ENCODE data around the gene NT5M.
"Not testable (repeated sequence)": the region's sequence is repeated elsewhere in the genome, so short reads cannot be mapped to it uniquely, and the experiment has no call there.

Gene NT5M

GRCh38 chr17:17381446-17382064 lies 78.4 kb downstream of the NT5M start:
- Histone ChIP-seq H3K27me3 (ENCODE audit: insufficient read depth, low read length) (no peaks in the 10 kb centered on the region), H3K9me3 (ENCODE audit: insufficient read depth, low read depth, low read length) (peaks cover 2% of the 10 kb centered on the region), H2AFZ (ENCODE audit: insufficient read depth, low read length, poor library complexity) (no peak overlapping the region), H3K4me1 (ENCODE audit: control insufficient read depth in 1 of 2, insufficient read depth in 2 of 2, low read length in 2 of 2) (peaks cover 7% of the 10 kb centered on the region in 2 experiments), H2BK5ac (ENCODE audit: low read depth, low read length, poor library complexity) (no peak overlapping the region), H3K79me1 (ENCODE audit: low read length) (no peaks in the 10 kb centered on the region), H3K79me2 (ENCODE audit: control insufficient read depth, insufficient read depth, low read length, poor library complexity) (no peaks in the 10 kb centered on the region), H2BK12ac (ENCODE audit: low read length) (no peak overlapping the region), H4K91ac (ENCODE audit: low read depth, low read length) (no peak overlapping the region), H2BK120ac (ENCODE audit: insufficient read depth, low read length, poor library complexity) (no peak overlapping the region), H3K4me2 (ENCODE audit: low read length) (no peak overlapping the region), H2AK5ac (ENCODE audit: low read length) (no peak overlapping the region), H3K4me3 (ENCODE audit: low read depth, low read length) (no peak overlapping the region), H3K23ac (ENCODE audit: low read length) (no peak overlapping the region), H3K9ac (ENCODE audit: low read length) (no peak overlapping the region), H3K14ac (ENCODE audit: low read length) (no peak overlapping the region), H4K8ac (ENCODE audit: low read depth, low read length) (no peak overlapping the region), H4K12ac (ENCODE audit: low read depth, low read length) (no peak overlapping the region), H3K27ac (ENCODE audit: low read depth, low read length) (no peak overlapping the region), H3K36me3 (ENCODE audit: control insufficient read depth in 1 of 2, insufficient read depth in 2 of 2, low read length in 2 of 2) (no peaks in the 10 kb centered on the region), H3K18ac (ENCODE audit: low read length) (no peak overlapping the region), H3K4ac (ENCODE audit: low read depth, low read length) (no peak overlapping the region)
- WGBS (ENCODE audit: extremely low coverage, insufficient coverage, insufficient read length), result no CpG with 5 or more reads among the region's 6 CpGs
- no peak for DNase-seq

DNA sequence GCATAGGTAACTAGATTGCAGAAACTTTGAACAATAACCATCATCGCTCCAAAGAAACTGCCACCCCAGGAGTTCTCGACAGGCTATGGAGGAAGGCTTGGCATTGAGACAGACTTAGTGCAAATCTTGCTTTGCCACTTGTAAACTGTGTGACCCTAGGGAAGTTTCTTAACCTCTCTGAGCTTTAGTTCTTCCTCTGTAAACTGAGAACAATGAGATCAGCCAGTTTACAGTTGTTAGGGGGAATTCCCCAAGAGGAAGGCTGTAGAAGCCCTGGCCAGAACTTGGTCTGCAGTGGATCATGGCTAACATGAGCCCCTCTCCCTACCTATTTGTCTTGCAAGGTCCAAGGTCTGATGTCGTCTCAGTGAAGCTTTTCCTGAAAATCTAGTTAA lies 78.9 kb downstream of the NT5M start:
- no peak overlapping the region for H4K91ac ChIP-seq (ENCODE audit: low read depth, low read length)
- no peak overlapping the region for H4K12ac ChIP-seq (ENCODE audit: low read depth, low read length)
- no peak overlapping the region for H2AK5ac ChIP-seq (ENCODE audit: low read length)
- no peak overlapping the region for H3K14ac ChIP-seq (ENCODE audit: low read length)
- H3K9me3 ChIP-seq (ENCODE audit: insufficient read depth, low read depth, low read length), result peaks cover 2% of the 10 kb centered on the region
- no peaks in the 10 kb centered on the region for H3K27me3 ChIP-seq (ENCODE audit: insufficient read depth, low read length)
- H3K9ac ChIP-seq (ENCODE audit: low read length), result no peak overlapping the region
- no peak overlapping the region for H3K27ac ChIP-seq (ENCODE audit: low read depth, low read length)
- H2BK5ac ChIP-seq (ENCODE audit: low read depth, low read length, poor library complexity), result no peak overlapping the region
- H3K79me1 ChIP-seq (ENCODE audit: low read length), result no peaks in the 10 kb centered on the region
- no peaks in the 10 kb centered on the region for H3K79me2 ChIP-seq (ENCODE audit: control insufficient read depth, insufficient read depth, low read length, poor library complexity)
- WGBS (ENCODE audit: extremely low coverage, insufficient coverage, insufficient read length), result no CpG with 5 or more reads among the region's 3 CpGs
- H2AFZ ChIP-seq (ENCODE audit: insufficient read depth, low read length, poor library complexity), result no peak overlapping the region
- no peaks in the 10 kb centered on the region for H3K36me3 ChIP-seq (ENCODE audit: control insufficient read depth in 1 of 2, insufficient read depth in 2 of 2, low read length in 2 of 2)
- no peak overlapping the region for H3K4me3 ChIP-seq (ENCODE audit: low read depth, low read length)
- H3K4me2 ChIP-seq (ENCODE audit: low read length), result no peak overlapping the region
- H3K23ac ChIP-seq (ENCODE audit: low read length), result no peak overlapping the region
- no peak overlapping the region for H2BK120ac ChIP-seq (ENCODE audit: insufficient read depth, low read length, poor library complexity)
- H2BK12ac ChIP-seq (ENCODE audit: low read length), result no peak overlapping the region
- no peak overlapping the region for H3K4ac ChIP-seq (ENCODE audit: low read depth, low read length)
- H3K4me1 ChIP-seq (ENCODE audit: control insufficient read depth in 1 of 2, insufficient read depth in 2 of 2, low read length in 2 of 2), result peaks cover 3 to 4% of the 10 kb centered on the region in 2 experiments
- H4K8ac ChIP-seq (ENCODE audit: low read depth, low read length), result no peak overlapping the region
- DNase-seq, result no peak
- H3K18ac ChIP-seq (ENCODE audit: low read length), result no peak overlapping the region

GRCh38 chr17:17382971-17383370 lies 79.8 kb downstream of the NT5M start:
- Histone ChIP-seq H3K9ac (ENCODE audit: low read length) (no peak overlapping the region), H2BK5ac (ENCODE audit: low read depth, low read length, poor library complexity) (no peak overlapping the region), H3K27me3 (ENCODE audit: insufficient read depth, low read length) (no peaks in the 10 kb centered on the region), H3K36me3 (ENCODE audit: control insufficient read depth in 1 of 2, insufficient read depth in 2 of 2, low read length in 2 of 2) (no peaks in the 10 kb centered on the region), H3K4me2 (ENCODE audit: low read length) (no peak overlapping the region), H4K8ac (ENCODE audit: low read depth, low read length) (no peak overlapping the region), H2BK12ac (ENCODE audit: low read length) (no peak overlapping the region), H4K91ac (ENCODE audit: low read depth, low read length) (no peak overlapping the region), H2BK120ac (ENCODE audit: insufficient read depth, low read length, poor library complexity) (no peak overlapping the region), H3K4me1 (ENCODE audit: control insufficient read depth in 1 of 2, insufficient read depth in 2 of 2, low read length in 2 of 2) (peaks cover 10 to 11% of the 10 kb centered on the region in 2 experiments), H3K9me3 (ENCODE audit: insufficient read depth, low read depth, low read length) (peaks cover 2% of the 10 kb centered on the region), H4K12ac (ENCODE audit: low read depth, low read length) (no peak overlapping the region), H3K4ac (ENCODE audit: low read depth, low read length) (no peak overlapping the region), H3K18ac (ENCODE audit: low read length) (no peak overlapping the region), H2AFZ (ENCODE audit: insufficient read depth, low read length, poor library complexity) (no peak overlapping the region), H3K27ac (ENCODE audit: low read depth, low read length) (no peak overlapping the region), H3K23ac (ENCODE audit: low read length) (no peak overlapping the region), H3K14ac (ENCODE audit: low read length) (no peak overlapping the region), H3K79me2 (ENCODE audit: control insufficient read depth, insufficient read depth, low read length, poor library complexity) (peaks cover 1% of the 10 kb centered on the region), H3K4me3 (ENCODE audit: low read depth, low read length) (no peak overlapping the region), H2AK5ac (ENCODE audit: low read length) (no peak overlapping the region), H3K79me1 (ENCODE audit: low read length) (no peaks in the 10 kb centered on the region)
- no peak for DNase-seq
- WGBS (ENCODE audit: extremely low coverage, insufficient coverage, insufficient read length), result no CpG with 5 or more reads among the region's 6 CpGs

GRCh38 chr17:17383431-17384290 lies 80.5 kb downstream of the NT5M start:
- not testable (repeated sequence) for H3K27ac ChIP-seq (ENCODE audit: low read depth, low read length); H4K8ac ChIP-seq (ENCODE audit: low read depth, low read length); H3K9me3 ChIP-seq (ENCODE audit: insufficient read depth, low read depth, low read length); H3K4ac ChIP-seq (ENCODE audit: low read depth, low read length); H3K23ac ChIP-seq (ENCODE audit: low read length); H2AFZ ChIP-seq (ENCODE audit: insufficient read depth, low read length, poor library complexity); H3K4me2 ChIP-seq (ENCODE audit: low read length); H2AK5ac ChIP-seq (ENCODE audit: low read length); H3K9ac ChIP-seq (ENCODE audit: low read length); H3K79me1 ChIP-seq (ENCODE audit: low read length); H4K91ac ChIP-seq (ENCODE audit: low read depth, low read length); DNase-seq; H3K79me2 ChIP-seq (ENCODE audit: control insufficient read depth, insufficient read depth, low read length, poor library complexity); H3K14ac ChIP-seq (ENCODE audit: low read length); H3K18ac ChIP-seq (ENCODE audit: low read length); H2BK5ac ChIP-seq (ENCODE audit: low read depth, low read length, poor library complexity); H3K36me3 ChIP-seq (ENCODE audit: control insufficient read depth in 1 of 2, insufficient read depth in 2 of 2, low read length in 2 of 2); H2BK12ac ChIP-seq (ENCODE audit: low read length); H3K27me3 ChIP-seq (ENCODE audit: insufficient read depth, low read length); H3K4me3 ChIP-seq (ENCODE audit: low read depth, low read length); H4K12ac ChIP-seq (ENCODE audit: low read depth, low read length); H2BK120ac ChIP-seq (ENCODE audit: insufficient read depth, low read length, poor library complexity)
- no CpG with 5 or more reads among the region's 61 CpGs for WGBS (ENCODE audit: extremely low coverage, insufficient coverage, insufficient read length)
- H3K4me1 ChIP-seq (ENCODE audit: control insufficient read depth in 1 of 2, insufficient read depth in 2 of 2, low read length in 2 of 2), result peaks cover 12 to 13% of the 10 kb centered on the region in 2 experiments
